ENCODE data around the gene RELL2.

Gene RELL2

DNA sequence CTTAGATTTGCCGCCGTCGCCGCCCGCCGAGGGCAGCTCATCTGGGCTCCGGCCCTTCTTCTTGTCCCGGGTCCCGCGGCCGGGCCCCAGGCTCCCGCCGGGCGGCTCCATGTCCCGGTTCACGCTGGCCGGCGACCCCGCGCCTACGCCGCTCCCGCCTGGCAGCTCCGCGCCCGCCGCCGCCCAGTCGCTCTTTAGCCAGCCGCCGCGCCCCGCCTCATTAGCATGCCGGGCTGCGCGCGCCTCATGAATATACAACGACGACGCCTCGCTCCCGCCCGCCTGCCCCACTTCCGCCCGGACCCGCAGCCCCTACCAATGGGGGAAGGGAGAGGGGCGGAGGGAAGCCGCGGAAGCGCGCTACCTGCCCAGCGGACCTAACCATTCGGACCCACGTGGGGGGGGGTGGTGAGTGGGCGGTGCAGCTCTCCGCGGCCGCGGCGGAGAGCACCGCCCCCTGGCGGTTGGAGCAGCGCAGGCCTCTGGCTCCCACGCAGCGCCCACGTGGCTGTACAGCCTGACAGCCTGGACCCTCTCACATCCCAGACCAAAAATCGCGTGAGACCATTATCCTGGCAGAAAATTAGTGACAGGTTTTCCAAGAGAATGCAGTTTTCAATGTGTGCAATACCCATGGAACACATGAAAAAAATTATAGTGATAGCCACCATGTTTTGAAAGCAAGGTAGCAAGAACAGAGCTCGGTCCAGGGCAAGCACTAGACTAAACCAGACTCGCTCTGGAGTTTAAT, 17.8 kb upstream of the RELL2 start, which contains the start of gene DIAPH1:
Gene DIAPH1, minus strand, starts transcription at position 197 of the 751 bp plus-strand sequence. Its CDS starts 86 bp downstream, at position 111.
- peak; percentile 19 to 91 (median 80) for DNase-seq

DNA sequence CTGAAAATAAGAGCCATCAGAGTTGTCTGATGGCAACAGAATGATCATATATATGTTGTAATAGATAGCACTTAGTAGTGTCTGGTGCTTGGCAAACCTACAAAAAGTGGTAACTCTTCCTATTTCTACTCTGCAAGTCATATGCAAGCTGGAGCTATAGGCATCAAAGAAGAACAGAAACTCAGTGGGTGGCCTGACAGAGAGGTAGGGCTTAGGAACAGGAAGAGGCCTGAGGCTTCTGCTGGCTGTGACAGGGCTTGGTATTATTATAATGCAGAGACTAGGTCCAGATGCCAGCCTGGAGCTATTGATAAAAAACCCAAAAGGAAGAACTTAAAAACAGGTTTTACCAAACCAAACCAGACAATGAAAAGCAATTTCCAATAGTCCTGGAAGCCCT, 13.6 kb upstream of the RELL2 start:
- DNase-seq, result peak in 1 of 51 donors; percentile 5

DNA sequence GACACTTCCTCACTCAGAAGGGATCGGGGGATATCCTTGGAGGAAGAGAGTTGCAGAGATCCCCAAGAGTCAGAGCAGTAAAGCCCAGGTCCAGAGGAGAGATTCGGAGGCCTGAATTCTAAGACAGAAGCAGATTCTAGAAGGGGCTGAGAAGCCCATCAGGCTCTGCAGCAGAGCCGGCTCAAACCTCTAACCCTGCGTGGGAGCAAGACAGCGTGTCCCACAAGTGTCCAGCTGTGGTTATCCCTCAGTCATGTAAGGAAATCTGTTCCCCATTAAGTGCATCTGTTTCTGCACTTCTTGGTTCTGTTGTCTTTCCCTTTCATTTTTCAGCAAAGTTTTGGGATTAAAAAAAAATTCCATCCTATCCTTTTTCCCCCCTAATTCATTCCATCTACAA, 13.2 kb upstream of the RELL2 start:
- DNase-seq, result no peak

DNA sequence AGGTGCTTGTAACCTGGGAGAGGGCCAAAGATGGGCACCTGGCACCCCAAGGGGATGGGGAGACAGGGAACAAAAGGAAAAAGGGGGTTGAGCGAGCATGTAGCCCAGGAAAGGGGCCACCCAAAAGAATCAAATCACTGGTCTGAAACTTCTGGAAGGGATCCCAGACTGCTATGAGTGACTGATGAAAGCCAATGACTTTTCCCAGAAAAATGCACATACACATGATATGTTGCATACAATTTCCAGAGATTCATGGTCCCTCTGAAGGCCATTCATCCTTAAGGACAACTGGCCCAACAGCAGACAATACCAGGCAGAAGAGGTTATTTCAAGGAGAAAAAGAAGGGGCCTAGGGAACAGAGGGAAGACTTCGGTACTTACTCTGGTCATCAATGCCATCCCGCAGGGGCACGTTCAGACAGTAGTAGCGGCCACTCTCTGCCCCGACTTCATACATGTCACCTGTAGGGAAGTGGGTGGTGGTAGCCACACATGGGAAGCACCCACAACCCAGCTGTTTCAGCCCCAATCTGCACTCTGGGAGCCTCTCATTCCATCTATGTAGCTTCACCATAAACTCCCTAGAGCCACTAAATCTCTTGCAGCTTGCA, 8.5 kb upstream of the RELL2 start:
- DNase-seq, result no peak

DNA sequence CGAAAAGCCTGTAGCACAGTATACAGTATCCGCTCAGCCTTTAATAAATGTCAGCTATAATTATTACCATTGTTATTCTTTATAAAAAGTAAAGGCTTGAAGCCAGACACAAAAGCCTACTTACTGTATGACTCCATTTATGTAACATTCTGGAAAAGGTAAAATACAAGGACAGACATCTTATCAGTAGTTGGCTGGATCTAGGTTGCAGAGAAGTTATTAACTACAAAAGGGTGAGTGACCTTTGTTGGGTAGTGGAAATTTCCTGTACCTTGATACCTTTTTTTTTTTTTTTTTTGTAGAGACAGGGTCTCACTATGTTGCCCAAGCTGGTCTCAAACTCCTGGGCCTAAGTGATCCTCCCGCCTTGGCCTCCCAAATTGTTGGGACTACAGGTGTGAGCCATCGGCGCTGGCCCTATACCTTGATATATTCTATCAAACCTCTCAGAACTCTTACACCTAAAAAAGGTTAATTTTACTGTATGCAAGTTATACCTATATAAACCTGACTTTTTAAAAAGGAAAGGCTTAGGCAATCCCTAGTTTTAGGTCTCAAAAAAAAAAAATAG, 6.1 kb upstream of the RELL2 start:
- no peak for DNase-seq

DNA sequence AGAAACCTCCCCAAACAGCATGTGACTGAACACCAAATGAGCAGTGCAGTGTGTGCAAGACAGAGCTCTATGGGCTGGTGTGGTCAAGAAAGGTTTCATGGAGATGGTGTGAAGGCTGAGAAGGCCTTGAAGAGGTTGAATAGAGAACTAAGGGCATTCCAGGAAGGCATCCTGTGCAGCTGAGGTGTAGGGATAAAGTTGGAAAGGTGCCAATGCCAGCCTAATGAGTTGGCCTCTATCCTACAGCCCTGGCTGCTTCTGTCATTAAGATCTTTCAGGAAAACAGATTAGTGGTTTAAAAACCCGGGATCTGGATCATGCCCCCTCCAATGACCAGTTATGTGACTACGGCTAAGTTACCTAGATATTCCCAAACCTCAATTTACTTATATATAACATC, 4.1 kb upstream of the RELL2 start:
- DNase-seq, result no peak

DNA sequence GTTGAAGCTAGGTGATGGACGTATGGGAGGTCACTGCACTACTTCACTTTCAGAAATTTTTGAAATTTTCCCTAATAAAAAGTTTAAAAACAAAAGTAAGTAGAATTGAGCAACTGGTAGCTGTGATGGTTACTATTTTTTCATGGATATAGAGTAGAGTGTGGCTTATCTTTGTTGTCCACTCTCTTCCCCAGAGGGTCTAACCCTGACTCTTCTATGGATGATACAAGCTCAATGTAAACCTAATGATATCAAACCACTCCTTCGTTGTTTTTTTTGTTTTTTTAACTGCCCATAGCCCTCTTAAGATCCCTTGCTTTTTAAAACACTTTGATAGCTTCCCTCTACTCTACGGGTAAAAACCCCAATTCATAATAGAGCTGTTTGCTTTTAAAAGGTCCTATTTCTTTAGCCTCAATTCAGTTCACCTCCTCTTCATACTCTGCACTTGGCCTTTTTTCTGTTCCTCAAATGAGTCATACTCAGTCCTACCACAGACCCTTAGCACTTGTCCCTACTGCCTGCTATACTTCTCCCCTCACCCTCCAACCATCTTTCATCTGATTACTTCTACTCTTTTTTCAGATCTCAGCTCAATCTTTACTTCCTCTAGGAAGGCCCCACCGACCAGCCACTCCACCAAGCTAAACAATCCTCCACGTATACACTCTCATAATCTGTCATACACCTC, 2.8 kb upstream of the RELL2 start:
- no peak for DNase-seq

DNA sequence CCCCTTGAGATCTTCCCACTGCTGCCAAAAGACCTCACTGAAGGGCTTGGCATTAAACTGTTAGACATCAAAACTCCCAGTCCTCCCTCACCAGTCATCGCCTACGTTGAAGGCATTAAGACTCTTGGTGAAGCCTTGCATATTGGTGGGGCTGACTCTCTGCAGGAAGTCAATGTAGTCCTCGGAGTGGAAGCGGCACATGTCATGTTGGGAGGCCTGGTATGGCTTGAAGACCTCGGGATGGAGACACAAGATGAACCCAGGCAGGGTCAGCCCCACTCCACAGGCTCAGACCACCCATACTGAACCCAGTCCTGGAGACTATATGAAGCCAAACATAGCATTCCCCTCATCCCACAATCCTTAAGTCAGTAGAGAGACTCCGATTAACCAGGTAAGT, 2.1 kb upstream of the RELL2 start:
- no peak for DNase-seq

DNA sequence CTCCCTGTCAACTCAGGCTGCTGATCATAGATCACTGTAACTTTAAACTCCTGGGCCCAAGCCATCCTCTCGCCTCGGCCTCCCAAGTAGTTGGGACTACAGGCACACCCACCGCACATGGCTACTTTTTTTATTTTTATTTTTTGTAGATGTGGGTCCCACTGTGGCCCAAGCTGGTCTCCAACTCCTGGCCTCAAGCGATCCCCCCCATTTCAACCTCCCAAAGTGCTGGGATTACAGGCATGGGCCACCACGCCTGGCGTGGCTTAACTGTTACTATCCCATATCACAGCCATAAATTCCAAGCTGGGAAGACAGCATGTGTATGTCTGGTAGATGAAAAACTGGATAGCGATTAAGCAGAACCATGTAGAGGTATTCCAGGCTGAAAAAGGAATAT, 1.2 kb upstream of the RELL2 start:
- no peak for DNase-seq

DNA sequence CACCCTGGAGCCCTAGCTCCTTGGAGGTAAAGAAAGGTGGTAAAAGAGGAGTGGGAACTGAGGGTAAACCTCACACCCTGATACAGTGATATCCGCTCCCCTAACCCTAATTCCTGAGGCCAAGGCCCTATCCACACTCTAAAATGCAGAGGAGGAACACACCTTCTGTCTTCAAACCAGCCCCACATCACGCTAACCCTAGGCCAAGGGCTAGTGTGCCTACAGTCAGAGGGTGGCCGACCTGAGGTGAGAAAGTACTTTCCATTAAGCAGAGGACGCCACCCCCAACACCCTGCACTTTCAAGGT, 738 bp upstream of the RELL2 start:
- DNase-seq, result no peak

DNA sequence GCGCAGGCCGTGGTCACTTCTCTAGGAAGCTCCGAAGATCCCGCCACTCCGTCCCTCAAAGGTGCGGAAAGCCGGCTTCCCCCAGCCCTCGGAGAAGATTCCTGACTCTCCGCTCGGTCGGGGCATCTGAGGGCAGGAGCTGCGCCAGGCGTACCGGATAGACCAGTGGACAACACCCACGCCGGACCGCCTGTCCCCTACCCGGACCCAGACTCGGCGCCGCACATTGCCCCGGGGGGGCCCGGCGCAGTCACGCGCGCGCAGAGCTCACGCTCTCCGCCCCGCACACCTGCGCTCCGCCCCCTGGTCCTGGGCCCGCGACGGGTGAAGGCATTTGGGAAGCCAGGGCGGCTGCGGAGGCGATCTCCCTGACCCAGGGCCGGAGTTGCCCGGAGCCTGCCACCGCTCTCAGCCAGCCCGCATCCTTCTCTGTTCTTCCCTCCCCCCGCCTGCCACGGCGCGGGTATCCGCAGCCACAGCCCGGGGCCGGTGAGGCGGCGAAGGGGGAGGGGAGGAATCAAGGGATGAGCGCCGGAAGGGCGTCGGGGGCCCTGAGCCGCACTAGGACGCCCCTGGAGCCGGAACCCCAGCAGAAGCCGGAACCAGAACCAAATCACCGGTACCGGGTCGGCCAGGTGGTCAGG, 448 bp downstream of the RELL2 start:
- peak in 8 of 51 donors; percentile 34 to 70 (median 60) for DNase-seq

DNA sequence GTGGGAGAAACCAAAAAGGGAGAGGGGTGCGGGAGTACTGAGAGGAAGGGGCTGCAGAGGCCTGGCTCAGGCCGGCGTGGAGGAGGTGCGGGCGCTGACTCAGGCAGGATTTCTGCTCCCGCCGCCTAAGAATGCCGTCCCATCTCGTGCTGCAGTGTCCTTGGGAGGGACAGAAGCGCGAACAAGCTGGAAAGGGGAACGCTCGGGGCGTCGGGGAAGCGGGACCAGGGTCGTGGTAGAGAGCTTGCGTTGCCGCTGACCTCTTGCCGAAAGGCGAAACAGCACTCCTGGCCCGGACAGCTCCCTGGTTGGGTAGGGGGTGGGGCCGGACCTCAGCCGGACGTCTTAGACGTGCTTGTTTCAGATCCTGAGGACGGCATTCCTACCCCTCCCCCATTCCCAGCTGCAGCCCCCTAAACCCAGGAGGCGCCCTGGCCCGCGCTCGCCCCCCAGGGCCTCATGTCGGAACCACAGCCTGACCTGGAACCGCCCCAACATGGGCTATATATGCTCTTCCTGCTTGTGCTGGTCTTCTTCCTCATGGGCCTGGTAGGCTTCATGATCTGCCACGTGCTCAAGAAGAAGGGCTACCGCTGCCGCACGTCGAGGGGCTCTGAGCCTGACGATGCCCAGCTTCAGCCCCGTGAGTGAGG, 1.1 kb downstream of the RELL2 start:
- peak in 15 of 51 donors; percentile 8 to 34 (median 23) for DNase-seq

DNA sequence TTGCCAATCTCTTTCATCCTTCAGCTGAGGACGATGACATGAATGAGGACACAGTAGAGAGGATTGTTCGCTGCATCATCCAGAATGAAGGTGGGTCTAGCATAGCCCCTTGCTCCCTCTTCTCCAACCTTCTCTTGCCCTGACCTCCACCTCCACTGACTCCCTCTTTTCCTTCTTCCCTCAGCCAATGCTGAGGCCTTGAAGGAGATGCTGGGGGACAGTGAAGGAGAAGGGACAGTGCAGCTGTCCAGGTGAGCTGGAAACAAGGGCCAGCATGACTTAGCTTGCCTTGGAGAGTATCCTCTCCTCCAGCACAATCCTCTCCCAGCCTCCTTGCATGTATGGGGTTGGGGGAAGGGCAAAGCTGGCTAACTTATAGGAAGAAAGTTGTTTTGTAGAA, 2.0 kb downstream of the RELL2 start:
- DNase-seq, result no peak

DNA sequence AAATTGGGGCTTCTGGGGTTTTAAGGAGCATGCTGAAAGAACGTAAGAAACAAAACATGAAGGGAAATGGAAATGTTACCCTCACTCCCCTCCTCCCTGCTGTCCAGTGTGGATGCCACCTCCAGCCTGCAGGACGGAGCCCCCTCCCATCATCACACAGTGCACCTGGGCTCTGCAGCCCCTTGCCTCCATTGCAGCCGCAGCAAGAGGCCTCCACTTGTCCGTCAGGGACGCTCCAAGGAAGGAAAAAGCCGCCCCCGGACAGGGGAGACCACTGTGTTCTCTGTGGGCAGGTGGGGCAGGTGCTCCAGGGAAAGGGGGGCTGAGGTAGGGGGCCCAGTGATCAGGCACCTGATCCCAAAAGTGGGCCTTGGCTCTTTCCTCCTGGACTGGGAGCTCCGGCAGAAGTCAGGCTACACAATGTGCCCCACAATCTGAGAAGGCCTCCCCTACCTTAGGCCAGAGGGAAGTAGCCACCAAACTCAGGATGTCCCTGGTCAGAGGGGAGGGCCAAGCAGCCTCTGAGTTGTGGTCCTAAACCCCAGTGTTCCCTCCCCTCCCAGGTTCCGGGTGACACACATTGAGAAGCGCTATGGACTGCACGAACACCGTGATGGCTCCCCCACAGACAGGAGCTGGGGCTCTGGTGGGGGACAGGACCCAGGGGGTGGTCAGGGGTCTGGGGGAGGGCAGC, 2.7 kb downstream of the RELL2 start:
- no peak for DNase-seq

DNA sequence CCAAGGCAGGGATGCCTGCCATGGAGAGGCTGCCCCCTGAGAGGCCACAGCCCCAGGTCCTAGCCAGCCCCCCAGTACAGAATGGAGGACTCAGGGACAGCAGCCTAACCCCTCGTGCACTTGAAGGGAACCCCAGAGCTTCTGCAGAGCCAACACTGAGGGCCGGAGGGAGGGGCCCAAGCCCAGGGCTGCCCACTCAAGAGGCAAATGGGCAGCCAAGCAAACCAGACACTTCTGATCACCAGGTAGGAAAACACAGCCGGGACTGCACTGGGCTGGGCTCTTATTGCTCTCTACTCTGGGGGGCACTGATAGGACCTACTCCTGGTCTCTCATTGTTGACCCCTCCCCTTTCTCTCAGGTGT, 3.2 kb downstream of the RELL2 start:
- DNase-seq, result no peak

DNA sequence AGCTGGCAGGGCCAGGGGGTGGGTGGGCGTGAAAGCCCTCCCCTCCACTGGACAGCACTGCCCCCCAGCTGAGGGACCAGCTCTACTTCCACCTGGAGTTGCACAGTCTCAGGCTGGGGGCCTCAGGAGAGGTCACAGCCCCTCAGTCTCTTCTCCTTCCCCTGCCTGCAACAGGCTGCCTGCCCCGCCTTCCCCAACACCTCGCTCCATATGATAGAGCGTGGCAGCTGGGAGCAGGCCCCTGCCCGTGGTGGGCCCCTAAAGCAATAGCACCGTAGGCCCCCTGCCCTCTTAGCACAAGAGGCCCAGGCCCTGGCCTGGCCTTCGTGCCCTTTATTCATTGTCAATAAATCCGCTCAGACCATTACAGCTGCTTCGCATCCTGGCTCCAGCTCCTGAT, 3.9 kb downstream of the RELL2 start:
- no peak for DNase-seq

DNA sequence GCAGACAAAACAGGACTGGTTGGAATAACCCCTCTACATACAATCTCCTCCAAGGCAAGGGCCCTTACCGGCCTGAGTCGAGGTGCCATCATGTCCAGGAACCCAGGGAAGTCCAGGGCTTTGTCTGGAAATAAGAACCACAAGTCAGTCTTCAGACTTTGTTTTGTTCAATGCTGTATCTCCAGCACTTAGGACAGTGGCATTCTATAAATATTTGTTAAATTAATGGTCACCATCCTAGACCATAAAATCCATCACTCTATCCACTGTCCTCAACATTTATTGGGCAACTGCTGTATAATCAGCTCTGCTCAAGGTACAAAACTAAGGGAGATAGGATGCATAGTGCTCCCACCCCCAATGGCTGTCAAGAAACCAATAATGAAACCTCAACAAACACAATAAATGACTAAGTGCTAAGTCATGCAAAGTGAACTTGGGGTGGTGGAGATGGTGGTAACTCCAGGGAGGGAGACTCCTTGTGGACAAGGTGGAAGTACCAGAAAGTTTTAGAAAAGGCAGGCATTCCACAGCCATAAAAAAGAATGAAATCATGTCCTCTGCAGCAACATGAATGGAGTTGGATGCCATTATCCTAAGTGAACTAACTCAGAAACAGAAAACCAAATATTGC, 5.0 kb downstream of the RELL2 start:
- DNase-seq, result no peak

DNA sequence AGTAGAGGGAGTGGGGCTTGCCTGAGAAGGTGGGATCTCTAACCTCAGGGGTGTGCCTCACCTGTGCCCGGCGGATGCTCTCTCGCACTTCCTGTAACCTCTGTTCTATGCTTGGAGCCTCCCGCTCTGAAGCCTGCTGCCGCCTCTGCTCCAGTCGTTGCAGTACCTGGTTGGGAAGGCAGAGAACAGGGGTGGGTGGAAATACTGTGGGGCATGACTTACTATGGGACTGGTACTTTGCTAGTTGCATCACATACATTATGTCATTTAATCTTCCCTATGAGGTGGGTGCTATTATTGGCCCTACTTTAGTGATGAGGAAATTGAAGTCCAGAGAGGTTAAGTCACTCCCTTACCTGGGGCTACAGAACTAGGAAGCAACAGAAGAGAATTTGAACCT, 9.2 kb downstream of the RELL2 start:
- DNase-seq, result no peak

DNA sequence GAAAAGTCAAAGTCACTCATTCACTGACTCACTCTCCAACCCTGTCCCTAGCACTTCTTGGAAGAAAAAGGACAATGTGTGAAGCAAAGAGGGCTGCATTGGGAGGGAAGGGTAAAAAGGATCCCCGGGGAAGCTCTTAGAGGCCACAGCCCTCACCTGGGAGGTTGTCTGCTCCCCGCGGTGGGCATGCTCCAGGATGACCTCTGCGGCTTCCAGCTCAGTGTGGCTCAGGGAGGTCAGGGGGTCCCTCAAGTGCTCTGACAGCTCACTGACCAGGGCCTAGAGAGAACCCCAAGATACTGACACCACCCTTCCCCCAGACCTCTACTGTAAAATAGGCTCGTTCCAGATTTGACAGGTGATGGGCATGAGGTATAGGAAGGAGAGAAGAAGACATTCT, 10.4 kb downstream of the RELL2 start:
- DNase-seq, result no peak

DNA sequence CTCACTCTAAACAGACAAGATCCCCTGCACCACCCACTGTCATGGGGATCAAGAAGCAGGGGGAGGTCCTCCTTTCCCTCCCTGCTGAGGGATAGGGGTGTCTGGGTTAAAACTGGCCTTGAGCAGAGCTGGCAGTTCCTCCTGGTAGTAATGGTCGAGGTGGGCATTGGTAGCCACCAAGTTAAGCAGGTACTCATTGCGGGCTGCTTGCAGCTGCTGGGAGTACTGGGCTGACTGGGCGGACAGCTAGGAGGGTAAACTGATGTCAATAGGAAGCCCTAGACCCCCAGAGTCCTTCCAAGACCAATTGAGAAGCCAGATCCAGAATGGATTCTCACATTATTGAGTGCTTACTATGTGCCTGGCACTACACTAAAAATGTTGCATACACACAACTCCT, 11.1 kb downstream of the RELL2 start:
- no peak for DNase-seq
